HG02588 (cell line): ENCODE results near the gene PTPRU.
"Not testable (repeated sequence)": the region's sequence is repeated elsewhere in the genome, so short reads cannot be mapped to it uniquely, and the experiment has no call there.

Source experiments
- ATAC-seq: cut with Tn5 transposase; IDR thresholded peaks from one replicate; pipeline ENCODE4 v1.9.1; 2021; ENCODE audit warnings: mild to moderate bottlenecking, moderate library complexity; ENCODE audit not compliant: unreplicated experiment

The PTPRU gene

GRCh38 chr1:29221296-29221695 is 15.0 kb upstream of the PTPRU start:
- ATAC-seq, result no peak

DNA sequence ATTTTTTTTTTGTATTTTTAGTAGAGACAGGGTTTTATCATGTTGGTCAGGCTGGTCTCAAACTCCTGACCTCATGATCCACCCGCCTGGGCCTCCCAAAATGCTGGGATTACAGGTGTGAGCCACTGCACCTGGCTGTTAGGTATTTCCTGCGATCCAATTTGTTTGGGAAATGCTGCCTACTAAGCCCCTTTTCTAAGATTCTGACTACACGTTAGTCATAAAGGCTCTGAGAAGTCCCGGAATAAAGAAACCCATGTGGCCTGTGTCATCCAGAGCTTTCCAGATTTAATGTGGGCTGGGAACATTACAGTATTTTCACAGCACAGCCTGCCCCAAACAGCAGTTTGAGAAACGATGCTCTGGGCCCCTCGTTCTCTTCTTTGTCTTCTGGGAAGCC is 14.1 kb upstream of the PTPRU start:
- ATAC-seq, result not testable (repeated sequence)

DNA sequence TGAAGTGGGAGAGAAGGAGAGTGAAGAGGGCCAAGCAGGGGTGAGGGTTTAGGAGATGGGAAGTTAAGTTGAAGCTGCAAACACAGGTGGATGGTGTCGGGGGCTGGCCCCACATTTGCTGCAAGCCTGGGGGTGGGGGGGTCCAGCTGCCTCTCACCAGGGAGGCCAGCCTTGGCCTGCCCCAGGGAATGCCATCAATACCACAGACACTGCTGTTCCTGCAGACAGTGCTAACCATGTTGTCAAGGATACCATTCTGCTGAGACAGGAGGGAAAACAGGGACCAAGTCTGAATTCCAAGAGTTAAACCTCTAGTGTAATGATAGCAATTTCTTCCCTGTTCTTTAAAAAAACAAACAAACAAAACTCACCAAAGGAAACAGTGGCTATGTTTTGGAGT is 13.6 kb upstream of the PTPRU start:
- ATAC-seq, result no peak

DNA sequence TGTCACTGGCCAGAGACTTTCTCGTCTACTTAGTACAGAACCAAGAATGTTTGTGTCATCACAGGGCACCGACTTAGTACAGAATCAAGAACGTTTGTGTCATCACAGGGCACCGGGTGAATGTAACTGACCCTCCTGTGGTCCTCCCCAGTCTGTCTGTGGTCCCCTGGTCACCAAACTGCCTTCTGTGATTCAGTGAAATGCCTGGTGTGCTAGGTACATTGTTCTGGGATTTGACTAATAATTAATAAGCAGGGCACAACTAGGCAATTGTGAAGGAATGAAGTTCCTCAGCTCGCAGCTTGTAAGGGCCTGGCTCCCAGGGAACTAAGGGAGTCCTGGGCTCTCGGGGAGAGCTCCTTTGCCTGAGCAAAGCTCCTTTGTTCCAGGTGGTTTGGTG is 12.8 kb upstream of the PTPRU start:
- no peak for ATAC-seq

DNA sequence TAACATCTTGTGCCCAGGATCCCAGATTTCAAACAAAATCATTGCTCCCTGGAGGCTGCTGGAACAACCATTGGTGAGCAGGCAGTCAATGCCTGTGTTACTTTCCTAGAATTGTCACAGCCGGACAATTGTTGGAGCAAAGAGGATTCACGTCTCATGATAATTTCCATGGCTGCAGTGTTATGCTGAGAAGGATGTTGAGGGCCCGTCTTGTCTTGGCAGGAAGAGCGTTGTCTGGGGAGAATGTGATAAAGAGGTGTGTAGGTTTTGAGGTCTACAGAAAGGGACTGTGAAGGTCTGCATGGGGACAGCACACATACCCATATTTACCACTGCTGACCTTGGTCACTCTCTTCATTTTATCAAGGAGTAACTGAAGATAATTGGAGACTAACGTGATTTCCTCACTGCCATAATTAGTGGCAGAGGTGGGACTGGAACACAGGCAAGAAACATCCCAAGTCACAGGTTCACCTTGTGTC is 11.9 kb upstream of the PTPRU start:
- ATAC-seq, result no peak

DNA sequence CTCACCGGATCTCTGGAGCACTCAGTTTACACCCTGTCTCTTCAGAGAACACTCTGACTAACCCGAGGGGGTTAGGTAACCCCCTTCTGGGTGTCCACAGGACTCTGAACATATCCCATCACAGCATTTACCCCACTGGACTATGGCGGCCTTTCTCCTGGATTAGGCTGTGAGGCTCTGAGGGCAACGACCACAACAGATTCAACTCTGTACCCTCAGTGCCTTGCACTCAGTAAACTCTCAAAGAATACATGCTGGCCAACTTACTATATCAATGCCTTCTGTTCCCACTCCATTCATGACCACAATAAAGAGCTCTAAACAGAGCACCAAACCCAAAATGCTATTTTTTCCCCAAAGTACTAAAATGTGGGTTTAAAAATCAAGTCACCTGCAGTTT is 11.0 kb upstream of the PTPRU start:
- ATAC-seq, result no peak

GRCh38 chr1:29227511-29227910 is 8.8 kb upstream of the PTPRU start:
- ATAC-seq, result no peak

GRCh38 chr1:29230204-29230552 is 6.1 kb upstream of the PTPRU start:
- ATAC-seq, result no peak

- ATAC-seq, result peak; percentile 86
Measured at GRCh38 chr1:29230553-29231378, 5.6 kb upstream of the PTPRU start, which contains the start of gene MECR. Gene MECR, minus strand, starts transcription at chr1:29230934. Its CDS starts 28 bp downstream, at chr1:29230906.

- ATAC-seq, result no peak
Measured at GRCh38 chr1:29232387-29232786, 3.9 kb upstream of the PTPRU start.

DNA sequence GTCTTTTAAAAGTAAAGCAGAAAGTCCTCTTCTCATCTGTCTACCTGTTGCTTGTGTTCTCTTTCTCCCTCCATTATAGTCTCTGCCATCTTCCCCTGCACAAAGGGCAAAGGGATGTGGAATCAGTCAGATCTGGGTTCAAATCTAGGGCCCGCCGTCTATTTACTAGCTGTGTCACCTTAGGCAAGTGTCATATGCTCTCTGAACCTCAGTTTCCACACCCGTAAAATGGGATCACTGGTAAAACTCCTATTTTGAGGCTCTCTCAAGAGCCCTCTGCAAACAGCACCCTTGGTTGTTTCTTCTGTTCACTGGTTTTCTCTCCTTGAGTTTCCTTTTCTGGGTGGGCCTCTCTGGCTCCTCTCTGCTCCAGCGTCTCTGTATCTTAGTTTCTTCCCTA is 2.6 kb upstream of the PTPRU start:
- no peak for ATAC-seq

- no peak for ATAC-seq
Measured at GRCh38 chr1:29234471-29234870, 1.9 kb upstream of the PTPRU start.

- ATAC-seq, result not testable (repeated sequence)
Measured at GRCh38 chr1:29234881-29235280, 1.4 kb upstream of the PTPRU start.

DNA sequence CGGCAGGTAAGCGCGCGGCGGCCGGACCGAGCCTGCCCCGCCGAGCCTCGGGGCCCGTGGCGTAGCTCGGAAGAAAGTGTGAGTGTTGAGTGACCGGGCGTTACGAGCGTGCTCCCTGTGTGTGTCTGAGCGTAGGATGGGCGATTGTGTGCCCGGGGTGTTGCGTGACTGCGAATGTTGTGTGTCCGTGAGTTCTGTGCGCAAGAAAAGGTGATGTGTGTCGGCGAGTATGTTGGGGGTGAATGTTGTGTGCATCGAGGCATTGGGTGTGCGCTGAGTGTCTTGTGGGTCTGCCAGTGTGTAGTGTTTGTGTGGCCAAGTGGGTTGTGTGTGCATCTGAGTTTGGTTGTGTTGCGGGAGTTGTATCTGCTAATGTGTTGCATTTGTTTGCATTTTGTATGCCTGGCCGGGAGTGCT is 398 bp downstream of the PTPRU start:
- ATAC-seq, result no peak

GRCh38 chr1:29237129-29237821 is 953 bp downstream of the PTPRU start:
- no peak for ATAC-seq

DNA sequence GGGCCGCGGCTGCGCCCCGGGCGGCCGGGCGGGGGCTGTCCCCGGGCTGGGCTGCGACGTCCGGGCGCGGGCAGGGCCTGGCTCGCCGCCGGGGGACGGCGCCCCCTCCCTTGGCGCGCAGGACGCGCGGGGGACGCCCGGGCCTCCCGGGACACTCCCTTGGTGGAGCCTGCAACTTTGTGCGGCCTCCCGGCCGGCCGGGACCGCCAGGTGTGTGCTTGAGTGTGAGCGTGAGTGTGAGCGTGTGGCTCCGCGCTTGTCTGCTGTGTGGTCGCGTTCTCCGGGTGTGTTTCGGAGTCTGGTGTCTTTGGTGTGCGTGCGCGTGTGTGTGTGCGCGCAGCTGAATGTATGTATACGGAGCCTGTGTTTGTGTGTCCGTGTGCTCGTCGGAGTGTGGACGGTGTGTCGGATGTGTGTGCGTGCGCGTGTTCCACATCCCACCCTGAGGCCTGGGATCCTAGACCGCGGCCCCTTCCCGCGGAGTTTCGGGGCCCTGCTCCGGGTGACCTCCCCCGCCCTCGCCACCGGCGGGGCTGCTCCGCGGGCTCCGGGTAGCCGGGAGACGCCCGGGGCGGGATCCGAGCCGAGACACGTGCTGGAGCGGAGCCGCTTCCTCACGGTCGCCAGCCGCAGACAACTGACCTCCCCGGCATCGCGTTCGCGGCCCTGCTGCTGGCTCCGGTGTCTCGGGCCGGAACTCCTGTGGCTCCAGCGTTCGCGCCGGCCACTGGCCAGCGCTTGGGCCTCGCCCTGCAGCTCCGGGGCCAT is 1.7 kb downstream of the PTPRU start:
- no peak for ATAC-seq

DNA sequence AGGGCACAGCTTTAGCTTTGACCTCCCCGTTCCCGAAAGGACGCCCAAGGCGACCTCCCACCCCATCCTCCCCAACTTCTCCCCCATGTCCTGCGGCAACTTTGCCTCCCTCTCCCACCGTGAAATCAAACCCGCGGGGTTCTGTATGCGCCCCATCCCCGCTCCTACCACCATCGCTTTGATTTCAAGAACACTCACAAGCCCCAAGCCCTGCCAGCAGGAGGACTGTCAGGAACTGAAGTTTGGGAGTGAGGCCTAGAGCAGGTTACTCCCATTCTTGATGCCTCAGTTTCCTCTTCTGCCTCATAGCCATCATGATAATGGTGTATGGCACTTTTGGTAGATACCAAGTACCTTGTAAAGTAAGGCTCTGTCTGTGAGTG is 2.3 kb downstream of the PTPRU start:
- no peak for ATAC-seq

DNA sequence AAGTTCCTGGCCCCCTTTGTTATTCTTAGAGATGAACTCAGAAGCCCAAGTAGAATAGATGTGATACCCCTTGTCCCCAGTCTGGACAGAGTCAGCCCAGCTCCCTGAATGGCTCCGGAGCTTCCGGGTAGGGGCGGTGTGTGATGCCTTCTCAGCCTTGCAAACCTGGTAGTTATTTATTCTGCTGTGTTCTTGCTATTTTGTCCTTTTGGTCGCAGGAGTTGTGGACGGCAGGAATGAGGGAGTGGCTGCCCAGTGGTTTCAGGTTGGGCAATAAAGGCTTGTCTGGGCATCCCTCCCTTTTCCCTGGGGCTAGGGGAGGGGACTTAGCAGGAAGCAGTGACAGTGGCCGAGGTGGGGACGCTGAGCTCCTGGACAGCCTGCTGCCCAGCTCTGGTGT is 2.8 kb downstream of the PTPRU start:
- ATAC-seq, result no peak

DNA sequence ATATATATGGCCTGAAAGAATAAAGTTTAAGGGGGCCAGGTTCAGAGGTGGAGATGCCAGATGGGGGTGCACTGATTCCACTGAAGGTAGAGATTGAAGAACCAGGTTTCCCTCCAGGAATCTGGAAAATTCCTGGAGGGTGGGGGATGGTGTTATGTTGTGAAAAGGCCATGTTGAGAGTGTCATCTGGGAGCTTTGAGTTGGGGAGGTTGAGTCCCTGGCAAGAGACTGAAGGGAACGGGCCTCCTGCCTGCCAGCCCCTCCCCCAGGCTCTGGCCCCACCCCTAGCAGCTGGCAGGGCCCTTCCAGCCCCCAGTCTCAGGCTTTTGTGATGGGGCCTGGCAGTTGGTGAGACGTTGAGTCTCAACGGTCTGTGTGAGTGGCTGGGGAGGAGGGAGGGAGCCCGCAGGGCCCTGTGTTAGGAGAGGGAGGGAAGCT is 4.1 kb downstream of the PTPRU start:
- ATAC-seq, result no peak

- ATAC-seq, result no peak
Measured at GRCh38 chr1:29240986-29241385, 4.7 kb downstream of the PTPRU start.

DNA sequence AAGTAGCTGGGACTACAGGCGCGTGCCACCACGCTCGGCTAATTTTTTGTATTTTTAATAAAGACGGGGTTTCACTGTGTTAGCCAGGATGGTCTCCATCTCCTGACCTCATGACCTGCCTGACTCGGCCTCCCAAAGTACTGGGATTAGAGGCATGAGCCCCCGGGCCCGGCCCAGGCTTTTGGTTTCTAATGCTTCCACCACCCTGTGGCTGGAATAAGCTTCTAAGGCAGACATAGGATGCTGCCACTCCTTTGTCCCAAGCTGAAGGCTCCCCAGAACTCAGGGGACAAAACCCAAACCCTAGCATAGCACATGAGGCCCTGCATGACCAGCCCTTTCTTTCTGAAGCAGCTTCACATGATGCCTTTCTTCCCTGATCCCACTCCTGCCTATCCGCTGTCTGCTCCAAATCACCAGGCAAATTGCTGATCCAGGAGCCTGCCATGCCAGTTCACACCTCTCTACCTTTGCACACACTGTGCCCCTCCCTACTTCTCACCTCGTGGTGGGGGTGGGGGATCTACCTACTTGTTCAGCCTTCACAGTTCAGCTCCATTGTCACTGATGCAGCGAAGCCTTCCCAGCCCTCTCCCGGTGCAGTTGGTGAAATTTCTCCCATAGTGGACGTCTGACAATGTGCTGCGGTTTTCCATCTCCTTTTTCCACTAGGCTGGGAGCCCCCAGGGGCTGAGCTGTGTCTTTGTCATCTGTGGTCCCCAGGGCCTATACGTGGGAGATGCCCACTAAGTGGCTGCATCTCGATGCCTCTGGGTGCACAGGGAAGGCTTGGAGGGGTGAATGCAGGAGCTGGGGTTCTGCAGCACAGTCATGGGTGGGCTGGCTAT is 6.9 kb downstream of the PTPRU start:
- no peak for ATAC-seq
